Muscle layer of colon (tissue), 2 donors: ENCODE data around the gene SPACA9.

Experiments used
- H3K27ac ChIP-seq: one replicate; pipeline ENCODE4 v1.7.0; 2013; ENCODE audit warnings: low read depth, mild to moderate bottlenecking, low read length, moderate library complexity
- H3K27me3 ChIP-seq, 2 donors: one replicate each; pipeline ENCODE4 v1.7.0; 2013; ENCODE audit warnings: low read length in 2 of 2, mild to moderate bottlenecking in 2 of 2; ENCODE audit not compliant: insufficient read depth in 2 of 2, control insufficient read depth in 1 of 2
- H3K36me3 ChIP-seq: one replicate; pipeline ENCODE4 v1.7.0; 2013; ENCODE audit warnings: mild to moderate bottlenecking, low read length; ENCODE audit not compliant: insufficient read depth
- H3K4me1 ChIP-seq: one replicate; pipeline ENCODE4 v1.7.0; 2013; ENCODE audit warnings: mild to moderate bottlenecking, low read length; ENCODE audit not compliant: insufficient read depth
- H3K4me3 ChIP-seq, 2 donors: one replicate each; pipeline ENCODE4 v1.7.0; 2013; ENCODE audit warnings: low read length in 2 of 2, low read depth in 1 of 2, mild to moderate bottlenecking in 1 of 2, moderate library complexity in 1 of 2
- H3K9ac ChIP-seq: one replicate; pipeline ENCODE4 v1.7.0; 2013; ENCODE audit warnings: low read length
- H3K9me3 ChIP-seq: one replicate; pipeline ENCODE4 v1.7.0; 2013; ENCODE audit warnings: mild to moderate bottlenecking, low read length
- donor health status: abdominal sarcoma.
- donor health status: Adenocarcinoma of cecum.

SPACA9 gene

DNA sequence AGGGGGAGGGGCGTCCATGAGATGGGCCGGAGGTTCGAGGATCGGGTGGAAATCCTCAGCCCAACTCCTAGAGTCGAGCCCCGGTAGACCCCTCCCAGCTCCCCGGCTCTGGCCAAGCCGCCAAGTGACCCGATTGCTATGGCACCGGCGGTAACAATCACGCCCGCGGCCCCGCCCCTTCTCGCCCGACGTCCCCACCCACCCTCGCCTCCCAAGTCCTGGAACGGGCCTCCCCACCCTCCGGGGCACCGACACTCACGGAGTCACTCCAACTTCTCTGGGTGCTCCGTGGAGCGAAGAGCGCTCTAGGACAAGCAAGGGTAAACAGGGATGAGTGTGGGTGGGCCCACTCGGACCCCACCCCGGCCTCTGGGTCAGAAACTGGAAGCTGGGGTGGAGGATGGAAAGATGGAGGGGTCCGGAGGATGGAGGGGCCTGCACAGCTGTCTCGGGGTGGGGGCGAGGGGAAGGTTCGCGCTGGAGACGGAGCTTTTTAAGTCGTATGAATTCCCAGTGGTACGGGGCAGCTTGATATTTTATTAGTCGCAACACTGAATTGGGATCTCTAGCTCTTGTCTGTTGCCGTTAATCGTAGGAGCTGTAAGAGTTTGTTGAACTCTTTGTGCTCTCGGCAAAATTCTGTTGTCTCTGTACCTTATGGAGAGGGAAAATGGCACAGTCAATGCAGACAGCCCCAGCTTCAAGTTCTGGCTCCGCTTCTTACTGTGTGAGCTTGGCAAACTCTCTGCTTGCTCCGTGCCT is at the start of gene SPACA9:
SPACA9 (plus strand) TSS at position 204 of the 762 bp plus-strand sequence. CDS start 5,050 bp downstream, outside the sequence.
- Histone ChIP-seq H3K4me1 (no peaks in the 10 kb centered on the region), H3K27ac (peak within 1 kb of the TSS; percentile 89), H3K9me3 (no peaks in the 10 kb centered on the region), H3K36me3 (no peaks in the 10 kb centered on the region), H3K27me3 (no peaks in the 10 kb centered on the region), H3K9ac (peak within 1 kb of the TSS; percentile 95), H3K4me3 (peak within 1 kb of the TSS; percentile 94 to 100)

DNA sequence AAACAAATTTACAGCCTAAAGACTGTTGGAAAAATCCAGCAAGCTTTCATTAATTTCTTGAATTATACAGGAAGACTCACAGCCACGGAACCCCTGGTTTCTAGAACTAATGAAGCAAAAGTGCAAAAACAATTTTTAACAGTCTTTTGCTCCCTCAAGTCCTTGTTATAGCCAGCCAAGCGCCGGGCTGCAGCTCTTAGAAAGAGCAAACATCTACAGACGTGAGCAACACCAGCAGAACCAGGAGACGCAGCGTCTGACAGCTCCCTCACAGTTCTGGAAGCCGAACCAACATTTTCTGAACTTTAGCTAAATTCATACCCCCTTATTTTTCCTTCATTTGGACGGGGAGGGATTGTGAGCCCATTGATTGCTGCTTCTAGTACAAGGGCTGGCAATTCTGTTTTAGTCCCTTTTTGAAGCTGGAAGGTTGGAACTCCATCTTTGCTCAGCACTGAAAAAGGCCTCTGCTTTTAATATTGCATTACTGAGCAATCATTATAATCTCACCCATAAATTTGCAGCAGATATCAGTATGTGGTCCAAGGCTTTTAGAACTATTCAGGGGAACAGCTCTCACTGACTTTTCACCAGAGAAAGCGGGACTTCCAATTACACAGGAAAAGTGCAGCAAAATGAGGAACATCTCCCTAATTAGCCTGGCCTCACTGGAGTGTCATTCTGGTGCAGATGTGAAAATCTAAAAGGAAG is 46.4 kb upstream of the SPACA9 start:
- Histone ChIP-seq H3K9me3 (no peaks in the 10 kb centered on the region), H3K27ac (no peak overlapping the region), H3K9ac (no peak overlapping the region)

GRCh38 chr9:132833550-132834121 is 45.1 kb upstream of the SPACA9 start:
- Histone ChIP-seq H3K27me3 (no peaks in the 10 kb centered on the region), H3K4me1 (no peaks in the 10 kb centered on the region), H3K4me3 (no peak overlapping the region), H3K36me3 (no peaks in the 10 kb centered on the region), H3K9me3 (no peaks in the 10 kb centered on the region), H3K27ac (no peak overlapping the region), H3K9ac (no peak overlapping the region)

More for the DNA sequence above, 46.4 kb upstream of the SPACA9 start:
- H3K4me1 ChIP-seq, result no peaks in the 10 kb centered on the region
- no peaks in the 10 kb centered on the region for H3K36me3 ChIP-seq
- H3K27me3 ChIP-seq, result no peaks in the 10 kb centered on the region
- H3K4me3 ChIP-seq, result no peak overlapping the region

- H3K9ac ChIP-seq, result no peak overlapping the region
- H3K4me3 ChIP-seq, result no peak overlapping the region
- H3K27me3 ChIP-seq, result no peaks in the 10 kb centered on the region
- no peaks in the 10 kb centered on the region for H3K9me3 ChIP-seq
- no peaks in the 10 kb centered on the region for H3K36me3 ChIP-seq
- H3K27ac ChIP-seq, result no peak overlapping the region
- H3K4me1 ChIP-seq, result no peaks in the 10 kb centered on the region
Measured at GRCh38 chr9:132834343-132834742, 44.4 kb upstream of the SPACA9 start.

DNA sequence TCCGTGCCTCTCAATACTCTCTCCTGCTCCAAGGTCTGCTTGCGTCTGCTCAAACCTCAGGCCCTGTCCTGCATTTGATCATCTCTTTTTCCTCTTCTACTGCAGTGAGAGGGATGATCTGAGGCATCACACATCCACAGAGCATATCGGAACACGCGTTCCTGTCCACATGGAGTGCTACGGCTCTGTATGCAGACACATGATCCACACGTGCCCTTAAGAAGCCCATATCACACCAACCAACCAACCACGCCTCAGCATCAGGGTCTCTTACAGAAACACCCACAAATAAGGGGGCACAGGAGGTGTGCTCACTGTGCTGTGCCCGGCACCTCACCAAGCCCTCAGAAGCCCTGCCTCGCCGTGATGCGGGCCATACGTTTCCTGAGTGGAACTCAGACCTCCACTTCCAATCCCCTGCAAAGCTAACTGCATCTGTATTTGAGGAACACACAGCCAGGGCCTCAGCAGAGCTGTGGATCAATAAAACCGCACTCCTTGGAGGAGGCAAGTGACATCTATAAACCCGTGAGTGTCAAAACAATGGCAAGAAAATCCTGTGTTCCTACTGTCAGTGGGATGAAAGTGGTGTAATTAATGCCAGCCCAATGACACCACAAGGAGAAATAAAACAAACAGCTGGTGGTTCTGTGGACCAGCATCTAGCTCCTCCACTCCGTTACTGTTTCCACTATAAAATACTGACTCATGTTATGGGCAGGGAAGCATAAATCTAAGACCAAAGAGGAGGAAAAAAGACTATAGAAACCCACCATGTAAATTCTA is 41.0 kb upstream of the SPACA9 start:
- Histone ChIP-seq H3K27me3 (no peaks in the 10 kb centered on the region), H3K4me1 (no peaks in the 10 kb centered on the region), H3K9me3 (no peaks in the 10 kb centered on the region), H3K4me3 (no peak overlapping the region), H3K36me3 (no peaks in the 10 kb centered on the region), H3K27ac (no peak overlapping the region), H3K9ac (no peak overlapping the region)

DNA sequence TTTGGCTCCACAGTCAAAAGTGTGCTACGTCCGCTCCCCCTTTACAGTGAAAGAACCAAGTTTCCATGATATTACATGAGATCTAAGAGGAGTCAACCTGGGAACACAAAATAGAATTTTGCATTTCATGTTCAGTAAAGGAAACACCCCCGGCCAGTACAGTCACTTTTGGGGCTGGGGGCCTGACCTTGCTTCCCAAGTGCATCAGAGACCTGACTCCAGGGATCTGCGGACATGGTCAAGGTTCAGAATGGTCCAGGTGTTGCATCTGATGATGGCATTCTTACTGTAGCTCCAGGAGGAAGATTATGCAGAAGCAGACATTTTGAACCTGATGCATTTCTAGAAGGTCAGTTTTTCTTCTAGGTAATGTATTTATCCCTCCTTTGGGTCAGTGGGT is 40.4 kb upstream of the SPACA9 start:
- Histone ChIP-seq H3K9ac (no peak overlapping the region), H3K4me3 (no peak overlapping the region), H3K27me3 (no peaks in the 10 kb centered on the region), H3K36me3 (no peaks in the 10 kb centered on the region), H3K9me3 (no peaks in the 10 kb centered on the region), H3K27ac (no peak overlapping the region), H3K4me1 (no peaks in the 10 kb centered on the region)

DNA sequence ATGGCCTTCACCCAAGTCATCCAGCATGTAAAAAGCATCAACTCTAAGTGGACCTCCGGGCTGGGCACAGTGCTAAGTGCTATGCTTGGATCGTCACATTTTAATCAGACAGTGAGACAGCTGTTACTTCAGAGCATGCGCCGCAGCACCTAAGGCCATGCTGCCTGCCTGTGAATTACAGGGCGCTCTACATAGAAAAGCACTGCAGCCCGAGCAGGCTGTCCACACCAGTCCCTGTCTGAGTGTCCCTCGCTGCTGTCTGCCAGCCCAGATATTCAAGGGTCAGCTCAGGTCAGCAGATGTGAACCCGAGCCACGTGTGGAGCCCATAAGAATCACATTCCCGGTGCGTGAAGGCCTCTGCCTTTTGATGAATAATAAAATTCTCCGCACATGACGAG is 37.7 kb upstream of the SPACA9 start:
- Histone ChIP-seq H3K9me3 (no peaks in the 10 kb centered on the region), H3K36me3 (no peaks in the 10 kb centered on the region)

GRCh38 chr9:132842124-132843044 is 36.3 kb upstream of the SPACA9 start:
- Histone ChIP-seq H3K4me1 (no peaks in the 10 kb centered on the region), H3K27ac (no peak overlapping the region), H3K27me3 (no peaks in the 10 kb centered on the region), H3K9ac (no peak overlapping the region), H3K9me3 (no peaks in the 10 kb centered on the region), H3K36me3 (no peaks in the 10 kb centered on the region), H3K4me3 (no peak overlapping the region)

More for the DNA sequence above, 37.7 kb upstream of the SPACA9 start:
- no peak overlapping the region for H3K4me3 ChIP-seq
- H3K4me1 ChIP-seq, result no peaks in the 10 kb centered on the region
- H3K27me3 ChIP-seq, result no peaks in the 10 kb centered on the region
- no peak overlapping the region for H3K27ac ChIP-seq
- H3K9ac ChIP-seq, result no peak overlapping the region

- H3K9ac ChIP-seq, result no peak overlapping the region
- H3K4me1 ChIP-seq, result peaks cover 5% of the 10 kb centered on the region
- H3K27ac ChIP-seq, result no peak overlapping the region
- H3K9me3 ChIP-seq, result no peaks in the 10 kb centered on the region
- H3K36me3 ChIP-seq, result no peaks in the 10 kb centered on the region
- no peaks in the 10 kb centered on the region for H3K27me3 ChIP-seq
- H3K4me3 ChIP-seq, result no peak overlapping the region
Measured at GRCh38 chr9:132846109-132846917, 32.4 kb upstream of the SPACA9 start.

- Histone ChIP-seq H3K27ac (no peak overlapping the region), H3K9ac (no peak overlapping the region), H3K27me3 (no peaks in the 10 kb centered on the region), H3K9me3 (no peaks in the 10 kb centered on the region), H3K4me3 (no peak overlapping the region), H3K4me1 (peaks cover 5% of the 10 kb centered on the region), H3K36me3 (no peaks in the 10 kb centered on the region)
Measured at GRCh38 chr9:132846918-132847515, 31.7 kb upstream of the SPACA9 start.
